OCI-LY3 (cell line): ENCODE results near the gene HS1BP3.

Experiments used
- H2AFZ ChIP-seq: fragments of 200-600, 300-600 bp; shearing (Covaris generic); 2 replicates; pipeline ENCODE4 v1.6.0; 2014; ENCODE audit warnings: antibody characterized with exemption, low read depth, low read length
- H3K27ac ChIP-seq: fragments of 200-600, 300-600 bp; sonication (generic); 2 replicates; pipeline ENCODE4 v1.5.1; 2014; ENCODE audit warnings: mild to moderate bottlenecking, low read length, moderate library complexity, mixed read lengths
- H3K27me3 ChIP-seq: fragments of 200-600, 300-600 bp; sonication (generic); 2 replicates; pipeline ENCODE4 v1.6.1; 2014; ENCODE audit warnings: low read depth, low read length, mixed read lengths
- H3K36me3 ChIP-seq: fragments of 200-600, 300-600 bp; sonication (generic); replicated peaks from 2 replicates; pipeline ENCODE3; 2014; ENCODE audit warnings: low read depth, low read length, mixed read lengths
- H3K4me1 ChIP-seq: fragments of 300-600, 200-600 bp; sonication (generic); 2 replicates; pipeline ENCODE4 v1.6.1; 2014; ENCODE audit warnings: low read length, mixed read lengths
- H3K4me2 ChIP-seq: fragments of 200-600, 300-600 bp; sonication (generic); 2 replicates; pipeline ENCODE4 v1.6.1; 2014; ENCODE audit warnings: low read length, mixed read lengths
- H3K4me3 ChIP-seq: fragments of 300-600, 200-600 bp; sonication (generic); 2 replicates; pipeline ENCODE4 v1.5.1; 2014; ENCODE audit warnings: antibody characterized with exemption, mild to moderate bottlenecking, low read length, moderate library complexity
- H3K79me2 ChIP-seq: fragments of 300-600, 200-600 bp; shearing (Covaris generic); 2 replicates; pipeline ENCODE4 v1.6.1; 2014; ENCODE audit warnings: mild to moderate bottlenecking, low read length, mixed read lengths
- H3K9ac ChIP-seq: fragments of 300-600, 200-600 bp; shearing (Covaris generic); 2 replicates; pipeline ENCODE4 v1.6.0; 2014; ENCODE audit warnings: mild to moderate bottlenecking, low read length, moderate library complexity
- H3K9me3 ChIP-seq: fragments of 200-600, 300-600 bp; shearing (Covaris generic); 2 replicates; pipeline ENCODE4 v1.6.1; 2014; ENCODE audit warnings: low read length, mixed read lengths; ENCODE audit not compliant: insufficient read depth
- H4K20me1 ChIP-seq: fragments of 200-600, 300-600 bp; sonication (generic); 2 replicates; pipeline ENCODE4 v1.6.1; 2016; ENCODE audit warnings: low read length, mixed read lengths; ENCODE audit not compliant: insufficient read depth
- EZH2phosphoT487 ChIP-seq: fragments of 200-600 bp; shearing (Covaris generic); IDR thresholded peaks from 2 replicates; pipeline ENCODE4 v1.6.1; 2018; ENCODE audit warnings: antibody characterized with exemption, mixed run types, low read depth
- TF ChIP-seq, protein P1 (sequence below): fragments of 200-600, 300-600 bp; sonication (generic); IDR thresholded peaks from 2 replicates; pipeline ENCODE4 v1.5.1; 2014; ENCODE audit warnings: antibody characterized with exemption, low read length, low read depth

Gene HS1BP3

GRCh38 chr2:20575414-20575813 lies 75.5 kb downstream of the HS1BP3 start:
- no peaks in the 10 kb centered on the region for H3K79me2 ChIP-seq
- H3K4me1 ChIP-seq = peaks cover 10% of the 10 kb centered on the region
- no peak overlapping the region for H2AFZ ChIP-seq
- H3K4me3 ChIP-seq = no peak overlapping the region
- H3K27me3 ChIP-seq = no peaks in the 10 kb centered on the region
- no peak overlapping the region for H3K9ac ChIP-seq
- no peaks in the 10 kb centered on the region for H3K9me3 ChIP-seq
- H4K20me1 ChIP-seq = no peaks in the 10 kb centered on the region
- H3K36me3 ChIP-seq = no peaks in the 10 kb centered on the region
- no peak overlapping the region for H3K27ac ChIP-seq
- no peak overlapping the region for H3K4me2 ChIP-seq
- TF ChIP-seq, protein P1, sequence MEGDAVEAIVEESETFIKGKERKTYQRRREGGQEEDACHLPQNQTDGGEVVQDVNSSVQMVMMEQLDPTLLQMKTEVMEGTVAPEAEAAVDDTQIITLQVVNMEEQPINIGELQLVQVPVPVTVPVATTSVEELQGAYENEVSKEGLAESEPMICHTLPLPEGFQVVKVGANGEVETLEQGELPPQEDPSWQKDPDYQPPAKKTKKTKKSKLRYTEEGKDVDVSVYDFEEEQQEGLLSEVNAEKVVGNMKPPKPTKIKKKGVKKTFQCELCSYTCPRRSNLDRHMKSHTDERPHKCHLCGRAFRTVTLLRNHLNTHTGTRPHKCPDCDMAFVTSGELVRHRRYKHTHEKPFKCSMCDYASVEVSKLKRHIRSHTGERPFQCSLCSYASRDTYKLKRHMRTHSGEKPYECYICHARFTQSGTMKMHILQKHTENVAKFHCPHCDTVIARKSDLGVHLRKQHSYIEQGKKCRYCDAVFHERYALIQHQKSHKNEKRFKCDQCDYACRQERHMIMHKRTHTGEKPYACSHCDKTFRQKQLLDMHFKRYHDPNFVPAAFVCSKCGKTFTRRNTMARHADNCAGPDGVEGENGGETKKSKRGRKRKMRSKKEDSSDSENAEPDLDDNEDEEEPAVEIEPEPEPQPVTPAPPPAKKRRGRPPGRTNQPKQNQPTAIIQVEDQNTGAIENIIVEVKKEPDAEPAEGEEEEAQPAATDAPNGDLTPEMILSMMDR = no peak
- TF ChIP-seq EZH2phosphoT487 = no peak

- Histone ChIP-seq H3K79me2 (no peaks in the 10 kb centered on the region), H3K4me3 (no peak overlapping the region), H3K27me3 (no peaks in the 10 kb centered on the region), H4K20me1 (no peaks in the 10 kb centered on the region), H3K36me3 (no peaks in the 10 kb centered on the region), H3K4me2 (no peak overlapping the region), H3K27ac (no peak overlapping the region), H2AFZ (no peak overlapping the region), H3K9ac (no peak overlapping the region), H3K9me3 (no peaks in the 10 kb centered on the region), H3K4me1 (peaks cover 10% of the 10 kb centered on the region)
- no peak for TF ChIP-seq EZH2phosphoT487
- TF ChIP-seq, protein P1 = no peak
Observed at GRCh38 chr2:20574930-20575329, 76.0 kb downstream of the HS1BP3 start.

DNA sequence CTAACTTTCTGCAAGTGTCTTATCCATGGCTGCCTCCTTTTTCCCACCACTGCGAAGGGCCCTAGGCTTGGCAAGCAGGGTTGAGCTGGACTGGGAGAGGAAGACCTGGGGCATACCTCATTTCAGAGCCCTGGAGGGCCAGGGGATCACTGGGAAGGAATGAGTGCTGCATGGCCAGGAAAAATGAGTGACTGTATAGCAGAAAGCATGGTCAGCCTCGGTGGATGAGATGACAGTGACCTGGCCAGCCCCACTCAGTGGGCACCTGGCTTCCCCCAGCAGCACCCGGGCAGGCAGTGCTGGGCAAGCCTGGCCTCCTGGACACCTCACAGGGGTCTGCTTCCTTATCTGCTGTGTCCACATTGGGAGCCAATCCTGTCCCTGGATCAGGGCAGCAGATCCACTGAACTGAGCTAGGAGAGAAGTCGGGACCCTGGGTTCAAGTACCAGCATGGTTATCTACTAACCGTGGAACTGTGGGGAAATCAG lies 76.4 kb downstream of the HS1BP3 start:
- Histone ChIP-seq H3K4me2 (no peak overlapping the region), H3K79me2 (no peaks in the 10 kb centered on the region)

DNA sequence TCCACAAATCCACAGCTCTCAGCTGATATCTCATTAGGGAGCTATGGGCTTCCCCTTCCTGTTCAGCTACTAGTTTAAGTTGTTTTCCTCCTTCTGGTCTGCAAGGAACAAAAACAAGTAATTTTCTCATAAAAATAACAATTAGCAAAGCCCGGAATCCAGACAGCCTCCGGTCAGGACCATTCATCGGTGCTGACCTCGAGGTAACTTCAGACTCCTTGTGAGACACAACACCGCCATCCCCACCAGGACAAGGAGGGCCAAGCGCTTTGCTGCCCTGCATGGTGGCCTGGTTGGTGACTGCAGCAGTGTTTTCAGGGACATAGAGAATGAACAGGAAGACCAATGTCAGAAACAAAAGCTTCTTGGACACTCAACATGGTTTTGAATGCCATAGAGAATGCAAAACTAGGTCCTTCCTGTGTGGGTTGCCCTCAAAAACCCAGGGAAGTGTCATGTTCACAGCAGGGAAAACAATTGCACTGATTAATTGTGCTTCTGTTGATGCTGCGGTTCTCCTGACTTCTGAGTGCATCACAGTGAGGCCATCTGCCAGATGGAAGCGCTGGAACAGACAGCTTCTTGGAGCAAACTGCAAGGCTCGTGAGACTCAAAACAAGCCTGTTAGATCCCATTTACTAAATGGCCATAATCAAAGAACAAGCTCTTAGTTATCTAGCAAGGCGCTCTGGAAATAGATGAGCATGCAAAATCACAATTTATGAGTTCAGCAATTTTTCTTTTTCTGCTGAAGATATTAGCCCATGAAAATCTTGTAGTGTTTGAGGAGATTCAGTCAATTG lies 77.1 kb downstream of the HS1BP3 start:
- TF ChIP-seq, protein P1 = no peak
- no peak for TF ChIP-seq EZH2phosphoT487
- no peaks in the 10 kb centered on the region for H3K9me3 ChIP-seq
- no peaks in the 10 kb centered on the region for H3K27me3 ChIP-seq
- no peaks in the 10 kb centered on the region for H4K20me1 ChIP-seq
- no peak overlapping the region for H3K9ac ChIP-seq
- H2AFZ ChIP-seq = no peak overlapping the region
- H3K36me3 ChIP-seq = no peaks in the 10 kb centered on the region
- H3K27ac ChIP-seq = no peak overlapping the region
- no peak overlapping the region for H3K4me3 ChIP-seq
- H3K4me2 ChIP-seq = no peak overlapping the region
- H3K79me2 ChIP-seq = no peaks in the 10 kb centered on the region
- H3K4me1 ChIP-seq = peaks cover 10% of the 10 kb centered on the region

More for the DNA sequence above, 76.4 kb downstream of the HS1BP3 start:
- H3K9ac ChIP-seq = no peak overlapping the region
- no peak overlapping the region for H3K27ac ChIP-seq
- no peaks in the 10 kb centered on the region for H3K27me3 ChIP-seq
- H2AFZ ChIP-seq = no peak overlapping the region
- peaks cover 10% of the 10 kb centered on the region for H3K4me1 ChIP-seq
- no peaks in the 10 kb centered on the region for H4K20me1 ChIP-seq
- H3K4me3 ChIP-seq = no peak overlapping the region
- no peak for TF ChIP-seq EZH2phosphoT487
- TF ChIP-seq, protein P1 = no peak
- no peaks in the 10 kb centered on the region for H3K9me3 ChIP-seq
- H3K36me3 ChIP-seq = no peaks in the 10 kb centered on the region
